ENCODE data around the gene CDC20.
"Not testable (repeated sequence)": the region's sequence is repeated elsewhere in the genome, so short reads cannot be mapped to it uniquely, and the experiment has no call there.

CDC20 gene

DNA sequence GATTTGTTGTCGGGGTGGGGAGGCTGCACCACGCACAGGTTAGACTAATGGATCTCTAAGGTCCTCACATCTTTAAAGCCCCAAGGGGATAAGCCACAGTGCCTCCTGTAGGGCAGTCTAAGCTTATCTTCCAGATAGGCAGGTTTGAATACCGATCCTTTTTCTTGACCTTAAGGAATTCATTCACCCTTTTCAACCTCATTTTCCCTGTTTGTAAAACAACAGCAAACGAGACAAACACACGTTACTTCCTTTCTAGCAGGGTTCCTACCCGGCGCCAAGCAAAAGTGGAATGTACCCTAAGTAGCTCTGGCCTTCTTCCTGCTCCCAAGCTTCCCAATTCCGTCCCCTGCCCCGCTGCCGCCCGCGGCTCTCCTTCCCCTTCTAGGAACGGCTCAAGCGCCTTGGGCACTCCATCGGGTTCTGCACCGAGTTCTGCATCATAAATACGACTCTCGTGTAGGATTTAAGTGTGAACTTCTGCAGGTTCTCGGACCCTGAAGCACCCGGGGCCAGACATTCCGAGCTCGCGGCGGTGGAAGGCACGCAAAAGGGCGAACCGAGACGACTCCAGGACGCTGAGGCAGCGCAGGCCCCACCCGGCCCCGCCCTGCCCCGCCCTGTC lies 548 bp upstream of the CDC20 start:
- DNase-seq, result peak; percentile 85

- DNase-seq, result no peak
Observed at GRCh38 chr1:43359696-43360095, 915 bp downstream of the CDC20 start.

- DNase-seq, result no peak
Observed at GRCh38 chr1:43360616-43361015, 1.8 kb downstream of the CDC20 start.

DNA sequence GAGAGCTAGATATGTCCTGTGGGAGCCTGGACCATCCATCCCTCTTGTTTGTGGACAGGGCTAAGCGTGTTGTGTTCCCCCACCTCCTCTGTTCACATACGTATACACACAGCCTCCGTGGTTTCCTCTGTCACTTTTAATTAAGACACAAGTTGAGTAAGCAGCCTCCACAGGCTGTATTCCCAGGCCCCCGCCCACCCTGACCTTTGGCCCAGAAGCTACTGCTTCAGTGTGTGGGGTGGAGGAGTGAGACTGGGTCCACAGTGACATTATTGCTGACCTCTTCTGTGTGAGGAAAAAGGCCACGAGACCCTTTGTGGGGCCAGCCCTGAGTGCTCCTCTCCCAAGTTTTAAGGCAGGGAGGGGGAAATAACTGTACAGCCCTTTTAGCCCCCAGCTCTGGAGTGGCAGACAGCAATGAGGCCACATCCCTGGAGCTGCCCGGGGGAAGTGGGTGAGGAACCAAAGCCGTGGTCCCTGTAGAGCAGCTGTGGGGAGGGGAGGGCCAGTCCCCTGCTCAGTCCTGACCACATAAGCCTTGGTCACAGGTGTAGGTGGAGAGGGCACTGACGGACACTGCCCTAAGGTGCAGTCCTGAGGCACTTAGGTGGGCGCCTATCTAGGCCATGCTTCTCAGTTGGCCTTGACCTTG lies 4.6 kb downstream of the CDC20 start:
- no peak for DNase-seq

GRCh38 chr1:43363935-43364525 lies 5.2 kb downstream of the CDC20 start:
- no peak for DNase-seq

DNA sequence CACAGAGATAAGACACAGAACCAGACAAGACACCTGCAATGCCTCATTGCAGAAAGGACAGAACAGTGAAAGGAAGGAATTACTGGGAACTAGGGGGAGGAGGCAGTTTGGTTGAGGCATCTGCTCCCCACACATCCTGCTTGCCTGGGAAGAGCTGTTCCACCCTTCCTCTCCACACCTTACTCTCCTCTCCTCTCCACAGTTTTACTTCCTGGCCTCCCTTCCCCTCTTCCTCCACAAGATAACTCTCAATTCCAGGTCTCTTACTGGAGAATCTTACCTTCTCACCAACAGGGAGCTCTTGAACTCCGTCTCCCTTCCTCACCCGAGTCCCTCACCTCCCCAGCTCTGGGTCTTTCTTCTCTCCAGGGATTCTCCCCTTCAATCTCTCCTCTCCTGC lies 6.9 kb downstream of the CDC20 start:
- no peak for DNase-seq

DNA sequence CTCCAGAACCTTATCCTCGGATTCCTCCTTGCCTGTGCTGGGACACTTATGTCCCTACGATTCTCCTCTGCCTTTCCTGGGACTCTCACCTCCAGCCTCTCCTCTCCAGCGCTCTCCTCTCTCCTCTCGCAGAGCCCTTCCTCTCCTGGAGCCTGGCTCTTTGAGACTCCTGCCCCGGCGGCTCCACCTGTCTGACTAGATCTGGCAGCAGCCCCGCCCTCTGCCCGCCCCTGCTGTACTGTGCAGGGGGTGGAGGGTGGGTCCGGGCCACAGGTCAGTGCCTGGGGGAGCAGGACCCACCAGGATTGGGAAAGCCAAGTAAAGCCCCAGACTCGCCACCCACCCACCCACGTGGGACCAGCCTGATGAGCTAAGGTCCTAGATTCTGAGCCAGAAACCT lies 7.4 kb downstream of the CDC20 start:
- DNase-seq, result peak; percentile 28

GRCh38 chr1:43366601-43367025 lies 7.8 kb downstream of the CDC20 start:
- no peak for DNase-seq

GRCh38 chr1:43367026-43367903 lies 8.5 kb downstream of the CDC20 start:
- peak; percentile 81 for DNase-seq

DNA sequence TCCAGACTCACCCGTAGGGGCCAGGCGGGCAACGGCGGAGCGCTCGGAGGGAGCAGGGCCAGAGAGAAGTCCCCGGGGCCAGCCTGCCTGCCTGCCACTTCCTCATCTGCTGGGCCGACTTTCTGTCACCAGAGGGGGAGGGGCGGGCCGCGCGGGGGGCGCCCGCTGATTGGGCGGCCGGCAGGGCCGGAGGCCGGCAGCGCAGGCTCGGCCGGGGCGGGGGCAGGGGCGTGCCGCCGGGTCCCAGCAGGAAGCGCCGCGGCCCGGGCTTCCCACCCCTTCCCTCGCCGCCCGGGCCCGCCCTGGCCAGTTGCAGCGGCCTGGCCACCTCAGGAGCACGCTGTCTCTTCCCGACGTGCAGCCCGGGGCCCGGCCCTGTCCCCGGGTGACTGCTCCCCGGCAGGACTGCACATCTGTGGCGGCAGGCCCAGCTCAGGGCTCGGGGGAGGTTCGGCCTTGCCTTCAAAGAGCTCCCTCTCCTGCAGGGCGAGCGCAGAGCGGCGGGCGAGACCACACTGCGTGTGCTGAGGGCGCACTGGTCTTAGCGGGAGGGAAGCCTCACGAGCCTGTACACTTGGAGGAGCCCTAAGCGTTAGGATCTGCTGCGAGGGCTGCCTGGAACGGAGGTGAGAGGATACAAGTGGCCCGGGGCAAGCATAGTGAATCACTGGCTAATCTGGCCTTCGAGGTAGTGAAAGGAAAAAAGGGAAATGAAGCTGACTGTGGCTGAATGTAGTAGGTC lies 9.3 kb downstream of the CDC20 start, which contains the start of gene ELOVL1:
ELOVL1 (minus strand) TSS at position 108 of the 742 bp plus-strand sequence. CDS start 2,402 bp downstream, outside the sequence.
- DNase-seq, result peak; percentile 93

- DNase-seq, result no peak
Observed at GRCh38 chr1:43368646-43369020, 9.9 kb downstream of the CDC20 start.

GRCh38 chr1:43369779-43370178 lies 11.0 kb downstream of the CDC20 start:
- not testable (repeated sequence) for DNase-seq

- DNase-seq, result no peak
Observed at GRCh38 chr1:43370564-43370963, 11.8 kb downstream of the CDC20 start.

- no peak for DNase-seq
Observed at GRCh38 chr1:43372172-43372571, 13.4 kb downstream of the CDC20 start.

DNA sequence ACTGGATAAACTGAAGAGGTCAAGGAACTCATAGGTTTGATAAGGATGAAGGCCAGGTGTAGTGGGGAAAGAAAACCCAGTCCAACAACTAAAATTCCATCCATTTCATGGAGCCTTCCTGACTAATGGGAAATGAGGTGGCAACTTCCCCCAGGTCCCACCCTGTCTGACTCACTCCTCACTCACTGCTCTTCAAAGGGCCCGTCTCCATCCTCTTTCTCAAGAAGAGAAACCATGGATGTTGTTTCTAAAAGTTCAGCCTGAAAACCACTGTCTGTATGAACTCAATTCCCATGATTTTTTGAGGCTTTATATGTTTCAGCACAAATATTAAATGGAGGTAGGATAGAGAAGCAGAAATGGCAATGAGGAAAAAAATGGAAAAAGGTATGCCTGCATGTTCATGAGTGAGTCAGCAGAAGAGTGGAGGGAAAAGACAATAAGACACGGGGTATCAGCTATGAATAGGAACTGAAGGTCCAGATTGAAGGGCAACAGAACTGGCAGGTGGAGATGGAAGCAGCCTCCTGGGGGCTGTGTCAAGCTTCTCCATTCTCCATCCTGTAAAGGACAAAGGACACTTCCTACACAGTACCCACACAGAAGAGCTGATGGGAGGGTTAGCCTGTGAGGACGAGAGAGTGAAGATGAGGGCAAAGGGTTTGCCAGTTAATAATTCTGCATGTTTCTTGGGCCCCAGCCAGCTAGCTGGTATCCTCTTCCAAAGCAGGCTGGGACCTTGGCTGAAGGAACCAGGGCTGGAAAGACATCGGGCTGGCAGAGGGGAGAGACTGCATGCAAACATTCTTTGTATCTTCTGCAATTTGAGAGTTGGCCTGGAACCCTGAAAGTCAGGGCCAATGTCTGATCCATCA lies 14.5 kb downstream of the CDC20 start:
- DNase-seq, result no peak

DNA sequence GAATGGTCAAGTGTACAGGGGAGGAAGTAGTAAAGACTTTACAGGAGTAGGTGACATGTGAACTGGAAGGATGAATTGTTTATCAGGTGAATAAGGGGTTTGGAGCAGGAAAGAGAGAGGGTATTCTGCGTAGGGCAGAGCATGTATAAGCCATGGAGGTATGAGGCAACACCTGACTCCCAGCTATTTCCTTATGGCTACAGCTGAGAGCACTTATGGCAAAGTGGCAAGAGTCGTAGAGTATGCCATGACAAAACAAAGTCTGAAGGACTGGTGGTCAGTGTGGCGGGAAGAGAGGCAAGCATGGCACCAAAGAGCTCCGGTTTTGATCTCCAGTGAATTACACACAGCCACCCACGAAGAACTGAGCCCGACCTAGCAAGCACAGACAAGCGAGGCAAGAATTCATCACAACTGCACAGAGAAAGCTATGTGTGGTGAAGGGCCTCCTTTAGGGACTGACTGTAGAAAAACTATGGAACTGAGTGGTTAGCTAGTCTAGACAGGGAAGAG lies 18.0 kb downstream of the CDC20 start:
- DNase-seq, result no peak

DNA sequence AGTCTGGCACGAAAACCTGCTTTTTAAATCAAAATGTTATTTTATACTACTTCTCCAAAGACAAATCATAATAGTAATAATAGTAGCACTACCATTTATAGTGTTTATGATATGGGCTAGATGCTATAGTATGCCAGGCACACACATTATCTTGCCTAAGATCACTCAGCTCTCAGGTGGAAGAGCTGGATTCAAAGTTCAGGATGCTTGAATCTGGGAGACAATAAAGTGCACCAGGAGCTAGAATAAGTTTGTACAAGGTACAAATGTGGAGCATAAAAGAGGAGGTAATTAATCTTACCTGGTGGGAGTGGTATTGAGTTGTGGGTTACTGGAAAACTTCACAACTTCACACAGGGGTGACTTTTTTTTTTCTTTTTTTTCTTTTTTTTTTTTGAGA lies 19.1 kb downstream of the CDC20 start:
- no peak for DNase-seq

- no peak for DNase-seq
Observed at GRCh38 chr1:43379476-43379875, 20.7 kb downstream of the CDC20 start.

- no peak for DNase-seq
Observed at GRCh38 chr1:43381612-43382011, 22.8 kb downstream of the CDC20 start.

GRCh38 chr1:43382027-43382779 lies 23.4 kb downstream of the CDC20 start:
- DNase-seq, result peak; percentile 79

DNA sequence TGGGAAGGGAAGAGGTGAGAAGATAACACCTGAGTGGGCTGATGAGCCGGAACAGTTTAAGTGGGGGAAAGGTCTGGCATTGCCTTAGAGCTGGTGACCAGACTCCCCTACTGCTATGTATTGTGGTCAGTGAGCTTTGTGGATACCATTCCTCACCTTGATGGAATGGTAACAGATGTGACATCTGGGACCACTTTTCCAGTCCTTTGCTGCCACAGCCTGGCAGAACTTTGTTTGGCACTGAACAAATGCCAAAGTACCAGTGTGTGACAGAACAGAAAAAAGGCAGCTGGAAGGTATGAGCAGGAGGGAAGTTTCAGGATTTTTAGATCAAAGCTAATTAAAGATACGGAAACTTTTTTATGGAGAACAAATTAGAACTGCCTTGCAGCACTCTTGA lies 24.7 kb downstream of the CDC20 start:
- DNase-seq, result no peak
